ENCODE measurements around the gene RASSF3. TPM values are rescaled to one million over a fixed set of nuclear protein-coding genes. Genes with fewer than 3 reads are reported as not detected.

Gene RASSF3
- total and polyA plus RNA-seq, 10 of the 15 experiments (the other 5 are each of a cell fraction or from before 2014, with no cell fraction given), result 6.9 to 62.4 (median 30.3) TPM

- TF ChIP-seq ZBTB40 (IDR thresholded peaks at IDR 0.05; ENCODE audit: borderline replicate concordance) (no peak; the same call in 1 of the 2 replicates), TBL1XR1 (IDR thresholded peaks at IDR 0.05; ENCODE audit: low read depth, low read length) (no peak), USF2 (IDR thresholded peaks at IDR 0.05; ENCODE audit: borderline replicate concordance, low read depth, low read length) (no peak; the same call in 1 of the 2 replicates), NR2F1 (conservative IDR thresholded peaks at IDR 0.05) (peak; percentile 81), RBBP5 (conservative IDR thresholded peaks at IDR 0.05) (no peak), NR2C1 (IDR thresholded peaks at IDR 0.05) (no peak), ZNF217 (IDR thresholded peaks at IDR 0.05) (no peak), RFX5 (IDR thresholded peaks at IDR 0.05; ENCODE audit: low read depth, low read length) (peak; percentile 25; the same call in 1 of the 2 replicates), MTA2 (IDR thresholded peaks at IDR 0.05; ENCODE audit: low read depth) (peak; percentile 79), FOS (IDR thresholded peaks at IDR 0.05; ENCODE audit: borderline replicate concordance, extremely low read depth, insufficient read length) (no peak), SRF (IDR thresholded peaks at IDR 0.05; ENCODE audit: low read depth in 2 of 2, low read length in 2 of 2) (no peak), FOXK2 (IDR thresholded peaks at IDR 0.05) (no peak), TCF7 (IDR thresholded peaks at IDR 0.05; ENCODE audit: borderline replicate concordance) (0 out of 2 replicates have a peak, but pooled peaks have one; percentile 17), SMARCA5 (IDR thresholded peaks at IDR 0.05) (peak; percentile 97), SPI1 (IDR thresholded peaks at IDR 0.05; ENCODE audit: borderline replicate concordance, insufficient read depth, low read depth, low read length) (no peak)
- TF ChIP-seq, protein P1, sequence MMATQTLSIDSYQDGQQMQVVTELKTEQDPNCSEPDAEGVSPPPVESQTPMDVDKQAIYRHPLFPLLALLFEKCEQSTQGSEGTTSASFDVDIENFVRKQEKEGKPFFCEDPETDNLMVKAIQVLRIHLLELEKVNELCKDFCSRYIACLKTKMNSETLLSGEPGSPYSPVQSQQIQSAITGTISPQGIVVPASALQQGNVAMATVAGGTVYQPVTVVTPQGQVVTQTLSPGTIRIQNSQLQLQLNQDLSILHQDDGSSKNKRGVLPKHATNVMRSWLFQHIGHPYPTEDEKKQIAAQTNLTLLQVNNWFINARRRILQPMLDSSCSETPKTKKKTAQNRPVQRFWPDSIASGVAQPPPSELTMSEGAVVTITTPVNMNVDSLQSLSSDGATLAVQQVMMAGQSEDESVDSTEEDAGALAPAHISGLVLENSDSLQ (IDR thresholded peaks at IDR 0.05), result no peak; the same call in 1 of the 2 replicates
- TF ChIP-seq, protein P2, sequence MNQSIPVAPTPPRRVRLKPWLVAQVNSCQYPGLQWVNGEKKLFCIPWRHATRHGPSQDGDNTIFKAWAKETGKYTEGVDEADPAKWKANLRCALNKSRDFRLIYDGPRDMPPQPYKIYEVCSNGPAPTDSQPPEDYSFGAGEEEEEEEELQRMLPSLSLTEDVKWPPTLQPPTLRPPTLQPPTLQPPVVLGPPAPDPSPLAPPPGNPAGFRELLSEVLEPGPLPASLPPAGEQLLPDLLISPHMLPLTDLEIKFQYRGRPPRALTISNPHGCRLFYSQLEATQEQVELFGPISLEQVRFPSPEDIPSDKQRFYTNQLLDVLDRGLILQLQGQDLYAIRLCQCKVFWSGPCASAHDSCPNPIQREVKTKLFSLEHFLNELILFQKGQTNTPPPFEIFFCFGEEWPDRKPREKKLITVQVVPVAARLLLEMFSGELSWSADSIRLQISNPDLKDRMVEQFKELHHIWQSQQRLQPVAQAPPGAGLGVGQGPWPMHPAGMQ (IDR thresholded peaks at IDR 0.05; ENCODE audit: borderline replicate concordance), result no peak
- TF ChIP-seq, protein P3, sequence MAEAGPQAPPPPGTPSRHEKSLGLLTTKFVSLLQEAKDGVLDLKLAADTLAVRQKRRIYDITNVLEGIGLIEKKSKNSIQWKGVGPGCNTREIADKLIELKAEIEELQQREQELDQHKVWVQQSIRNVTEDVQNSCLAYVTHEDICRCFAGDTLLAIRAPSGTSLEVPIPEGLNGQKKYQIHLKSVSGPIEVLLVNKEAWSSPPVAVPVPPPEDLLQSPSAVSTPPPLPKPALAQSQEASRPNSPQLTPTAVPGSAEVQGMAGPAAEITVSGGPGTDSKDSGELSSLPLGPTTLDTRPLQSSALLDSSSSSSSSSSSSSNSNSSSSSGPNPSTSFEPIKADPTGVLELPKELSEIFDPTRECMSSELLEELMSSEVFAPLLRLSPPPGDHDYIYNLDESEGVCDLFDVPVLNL (IDR thresholded peaks at IDR 0.05; ENCODE audit: low read depth, low read length), result no peak
- TF ChIP-seq, protein P4, sequence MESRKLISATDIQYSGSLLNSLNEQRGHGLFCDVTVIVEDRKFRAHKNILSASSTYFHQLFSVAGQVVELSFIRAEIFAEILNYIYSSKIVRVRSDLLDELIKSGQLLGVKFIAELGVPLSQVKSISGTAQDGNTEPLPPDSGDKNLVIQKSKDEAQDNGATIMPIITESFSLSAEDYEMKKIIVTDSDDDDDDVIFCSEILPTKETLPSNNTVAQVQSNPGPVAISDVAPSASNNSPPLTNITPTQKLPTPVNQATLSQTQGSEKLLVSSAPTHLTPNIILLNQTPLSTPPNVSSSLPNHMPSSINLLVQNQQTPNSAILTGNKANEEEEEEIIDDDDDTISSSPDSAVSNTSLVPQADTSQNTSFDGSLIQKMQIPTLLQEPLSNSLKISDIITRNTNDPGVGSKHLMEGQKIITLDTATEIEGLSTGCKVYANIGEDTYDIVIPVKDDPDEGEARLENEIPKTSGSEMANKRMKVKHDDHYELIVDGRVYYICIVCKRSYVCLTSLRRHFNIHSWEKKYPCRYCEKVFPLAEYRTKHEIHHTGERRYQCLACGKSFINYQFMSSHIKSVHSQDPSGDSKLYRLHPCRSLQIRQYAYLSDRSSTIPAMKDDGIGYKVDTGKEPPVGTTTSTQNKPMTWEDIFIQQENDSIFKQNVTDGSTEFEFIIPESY (IDR thresholded peaks at IDR 0.05), result no peak
Measured at GRCh38 chr12:64625243-64626077, 15.2 kb downstream of the RASSF3 start (continued).
